ENCODE data around the gene ALDH1A2. TPM values are rescaled to one million over a fixed set of nuclear protein-coding genes. Genes with fewer than 3 reads are reported as not detected.

The ALDH1A2 gene
- total RNA-seq, 2 donors from 2014 or later = 24.4 TPM

DNA sequence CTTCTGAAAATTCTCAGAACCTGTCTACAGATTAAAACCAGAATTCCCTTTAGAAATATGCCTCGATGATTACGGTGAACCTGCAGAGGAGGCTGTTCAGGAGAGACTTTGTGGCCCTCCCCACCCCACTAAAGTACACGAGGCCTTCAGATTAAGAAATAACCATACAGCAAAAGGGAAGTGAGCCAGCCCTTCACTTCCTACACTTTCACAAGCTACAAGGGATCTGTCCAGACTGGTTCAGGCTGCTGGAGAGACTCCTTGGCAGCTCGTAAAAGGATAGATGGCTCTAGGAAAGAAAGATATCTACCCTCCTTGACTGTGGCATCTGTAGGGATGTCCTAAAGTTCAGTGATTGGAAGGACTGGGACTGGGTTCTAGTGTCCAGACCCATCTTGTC, 102.6 kb downstream of the ALDH1A2 start:
- intact Hi-C loops (cut with DNase I) = no loop called here
- no peak for DNase-seq
- peak; percentile 15 to 17 for ATAC-seq

DNA sequence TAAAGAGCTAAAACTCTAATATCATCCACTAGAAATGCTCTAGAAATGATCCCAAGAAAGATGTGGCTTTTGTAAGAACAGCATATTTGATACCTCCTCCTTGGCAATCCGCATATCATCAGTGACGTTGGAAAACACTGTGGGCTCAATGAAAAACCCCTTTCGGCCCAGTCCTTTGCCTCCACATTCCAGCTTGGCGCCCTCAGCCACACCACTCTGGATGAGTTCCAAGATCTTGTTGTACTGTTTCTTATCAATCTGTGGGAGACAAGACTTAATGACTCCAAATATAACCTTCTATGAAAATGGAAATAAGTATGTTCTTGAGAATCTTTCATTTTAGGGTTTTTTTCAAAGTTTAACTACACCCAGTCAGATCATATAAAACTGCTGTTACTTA, 103.6 kb downstream of the ALDH1A2 start:
- ATAC-seq = peak; percentile 28 to 65
- no peak for DNase-seq
- intact Hi-C loops (cut with DNase I) = no loop called here

GRCh38 chr15:57957113-57957512, 108.4 kb downstream of the ALDH1A2 start:
- intact Hi-C loops (cut with DNase I) = no loop called here
- DNase-seq = no peak

GRCh38 chr15:57953874-57954273, 111.6 kb downstream of the ALDH1A2 start:
- ATAC-seq (no peak), DNase-seq (no peak)
- intact Hi-C loops (cut with DNase I) = no loop called here

More at GRCh38 chr15:57957113-57957512, 108.4 kb downstream of the ALDH1A2 start:
- peak in 1 of 2 donors; percentile 18 for ATAC-seq

DNA sequence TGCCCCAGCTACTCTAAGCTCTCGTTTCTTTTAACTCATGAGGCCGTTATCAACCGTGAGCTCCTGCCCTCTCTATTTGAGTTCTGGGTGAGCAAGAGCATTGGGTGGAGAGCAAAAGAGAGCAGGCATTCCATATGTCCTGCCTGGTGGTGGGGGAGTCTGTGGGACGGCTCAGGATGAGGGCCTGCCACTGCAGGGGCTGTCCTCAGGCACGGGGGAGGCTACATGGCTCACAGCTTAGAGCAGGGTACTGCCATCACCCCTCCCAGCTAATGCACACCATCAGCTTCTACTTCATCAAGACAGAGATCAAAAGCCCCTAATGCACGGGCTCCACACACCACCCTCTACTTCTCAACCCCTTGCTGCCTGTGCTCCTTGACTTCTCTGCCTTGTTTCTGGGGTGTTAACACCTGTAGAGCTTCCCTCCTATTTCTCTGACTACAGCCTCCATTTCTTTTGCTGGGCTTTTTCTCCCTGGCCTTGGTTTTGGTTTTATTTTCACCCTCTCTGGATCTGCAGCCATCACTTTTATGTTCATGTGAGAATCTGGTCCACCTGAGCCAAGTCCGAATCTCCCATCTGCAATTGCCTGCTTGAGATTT, 114.1 kb downstream of the ALDH1A2 start:
- ATAC-seq = no peak

DNA sequence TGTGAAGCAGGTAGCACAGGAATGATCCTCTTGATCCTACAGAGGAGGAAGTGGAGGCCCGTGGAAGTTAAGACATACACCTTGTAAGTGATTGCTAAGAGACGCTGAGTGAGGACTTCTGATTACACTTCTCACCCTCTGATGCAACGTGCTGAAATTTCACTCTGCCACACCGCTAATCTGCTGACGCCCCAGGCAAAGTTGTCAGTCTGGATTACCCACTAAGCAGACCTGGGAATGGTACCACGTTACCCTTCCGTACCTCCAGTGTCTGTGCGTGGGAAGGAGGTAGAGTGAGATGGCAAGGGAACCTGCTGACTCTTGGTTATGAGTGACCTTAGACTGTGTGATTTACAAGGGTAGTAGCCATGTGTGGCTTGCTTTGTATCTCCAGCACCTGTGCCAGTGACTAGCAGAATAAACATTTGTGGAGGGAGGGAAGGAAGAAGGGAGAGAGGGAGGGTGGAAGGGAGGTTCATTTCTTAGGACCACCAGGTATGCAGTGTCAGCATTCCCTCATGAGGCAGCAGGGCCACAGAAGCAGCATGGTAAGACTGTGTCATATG, 115.0 kb downstream of the ALDH1A2 start:
- intact Hi-C loops (cut with DNase I) = no loop called here
- DNase-seq (no peak), ATAC-seq (no peak)

More for the DNA sequence above, 114.1 kb downstream of the ALDH1A2 start:
- intact Hi-C loops (cut with DNase I) = no loop called here
- no peak for DNase-seq

DNA sequence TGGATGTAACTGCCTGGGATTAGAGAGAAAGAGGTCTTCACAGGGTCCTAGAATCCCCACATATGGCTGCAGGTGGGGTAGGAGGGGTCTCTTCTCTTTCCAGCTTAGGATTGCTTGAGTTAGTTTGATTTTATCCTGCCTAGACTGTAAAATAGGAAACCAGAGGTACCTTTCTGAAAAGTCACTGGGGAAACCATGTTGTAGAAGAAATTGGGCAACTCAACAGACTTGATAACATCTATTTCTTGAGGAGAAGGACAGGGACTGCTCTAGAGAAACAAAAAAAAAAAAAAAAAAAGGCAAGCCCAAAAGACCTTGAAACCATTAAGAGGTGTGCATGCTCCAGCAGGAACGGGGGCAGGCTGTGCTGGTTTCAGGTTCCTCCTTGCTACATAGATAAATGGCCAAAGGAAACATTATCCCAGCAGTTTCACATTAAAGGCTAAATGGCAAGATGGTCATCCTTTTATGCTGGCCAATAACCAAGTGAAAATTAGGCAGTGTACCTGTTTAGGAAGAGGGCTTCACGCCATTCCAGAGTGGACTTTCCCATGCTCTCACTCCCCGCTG, 116.1 kb downstream of the ALDH1A2 start:
- ATAC-seq (no peak), DNase-seq (no peak)
- intact Hi-C loops (cut with DNase I) = no loop called here

DNA sequence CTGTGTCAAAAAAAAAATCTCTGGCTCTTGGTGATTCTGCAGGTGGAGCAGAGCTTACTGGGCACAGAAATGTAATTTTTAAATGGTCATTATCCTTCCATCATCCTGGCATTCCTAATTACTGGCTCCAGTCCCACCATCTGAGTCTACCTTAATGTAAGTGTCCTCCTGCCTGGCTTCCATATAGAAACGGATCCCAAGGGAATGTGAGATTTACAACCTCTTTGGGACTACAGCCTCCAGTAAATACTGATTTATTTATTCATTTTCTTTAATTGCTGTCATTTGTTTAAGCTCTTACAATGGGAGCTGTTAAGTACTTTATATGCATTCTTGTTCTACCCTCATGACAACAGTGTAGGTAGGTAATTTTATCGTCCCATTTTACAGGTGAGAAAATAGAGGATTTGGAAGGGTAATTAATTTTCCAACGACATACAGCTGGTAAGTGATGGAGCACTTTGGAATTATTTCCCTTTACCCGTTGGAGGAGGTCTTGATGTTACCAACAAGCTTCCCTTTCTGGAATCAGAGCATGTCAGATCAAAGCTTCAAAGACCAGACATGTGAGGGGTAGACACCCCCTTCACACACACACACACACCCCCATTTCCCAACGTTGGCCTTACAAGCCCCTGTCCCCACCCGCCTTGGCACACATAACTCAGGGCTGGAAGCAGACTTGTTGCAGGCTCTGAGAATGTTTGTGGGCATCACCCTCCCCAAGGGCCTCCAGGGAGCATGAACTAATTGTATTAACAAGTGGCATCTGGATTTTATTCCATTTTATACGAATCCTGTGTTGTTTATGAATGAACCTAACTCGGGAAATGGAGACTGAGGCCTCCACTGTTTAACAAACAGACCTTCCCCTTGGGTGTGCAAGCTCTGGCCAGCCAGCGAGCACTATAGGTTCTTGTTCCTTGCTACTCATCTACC, 116.9 kb downstream of the ALDH1A2 start:
- intact Hi-C loops (cut with DNase I) = no loop called here
- no peak for ATAC-seq
- DNase-seq = no peak

- intact Hi-C loops (cut with DNase I) = no loop called here
- DNase-seq (peak; percentile 62), ATAC-seq (peak; percentile 75 to 77)
These were observed 117.7 kb downstream of the ALDH1A2 start for GRCh38 chr15:57947781-57948180.

- ATAC-seq = peak in 1 of 2 donors; percentile 17
- intact Hi-C loops (cut with DNase I) = no loop called here
- no peak for DNase-seq
These were observed 118.2 kb downstream of the ALDH1A2 start for GRCh38 chr15:57947282-57947681.

GRCh38 chr15:57946491-57947048, 118.9 kb downstream of the ALDH1A2 start:
- intact Hi-C loops (cut with DNase I) = no loop called here
- ATAC-seq (no peak), DNase-seq (no peak)

DNA sequence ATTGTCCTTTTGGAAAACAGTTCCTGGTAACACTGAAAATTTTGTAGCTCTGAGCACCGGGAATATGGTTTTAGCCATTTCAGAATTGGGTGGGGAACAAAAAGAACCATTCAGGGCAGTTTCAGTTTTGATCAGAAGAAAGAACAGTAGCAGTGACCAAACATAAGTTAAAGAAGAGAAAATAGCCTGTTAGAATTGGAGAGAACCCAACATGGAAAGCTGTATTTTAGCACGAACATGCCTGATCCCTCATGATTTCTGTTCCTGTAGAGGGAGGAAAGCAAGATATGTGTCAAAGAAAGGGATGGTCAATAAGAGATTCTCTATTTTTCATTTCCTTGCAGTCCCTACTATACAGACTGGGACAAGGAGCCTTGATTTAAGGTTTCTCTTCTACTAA, 119.9 kb downstream of the ALDH1A2 start:
- intact Hi-C loops (cut with DNase I) = no loop called here
- ATAC-seq = no peak
- no peak for DNase-seq

GRCh38 chr15:57943754-57944420, 121.6 kb downstream of the ALDH1A2 start:
- intact Hi-C loops (cut with DNase I) = no loop called here
- ATAC-seq (no peak), DNase-seq (no peak)

DNA sequence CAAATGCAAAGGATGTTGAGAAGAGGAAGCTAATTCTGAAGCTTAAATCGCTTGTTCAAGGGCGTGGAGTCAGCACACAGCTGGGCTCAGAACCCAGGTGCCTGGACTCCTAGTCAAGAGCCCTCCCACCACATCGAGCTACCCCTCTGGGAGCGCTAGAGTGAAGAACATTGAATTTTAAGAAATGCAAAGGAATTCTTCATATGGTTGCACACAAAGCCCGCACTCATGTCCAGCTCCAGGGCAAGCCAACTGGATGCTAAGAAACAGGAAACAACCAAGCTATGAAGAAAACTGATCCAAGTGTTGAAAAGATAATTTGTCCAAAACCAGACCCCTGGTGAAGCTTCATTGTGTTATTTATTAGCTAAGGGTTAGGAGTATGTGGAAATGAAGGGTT, 122.3 kb downstream of the ALDH1A2 start:
- ATAC-seq = no peak
- intact Hi-C loops (cut with DNase I) = no loop called here

DNA sequence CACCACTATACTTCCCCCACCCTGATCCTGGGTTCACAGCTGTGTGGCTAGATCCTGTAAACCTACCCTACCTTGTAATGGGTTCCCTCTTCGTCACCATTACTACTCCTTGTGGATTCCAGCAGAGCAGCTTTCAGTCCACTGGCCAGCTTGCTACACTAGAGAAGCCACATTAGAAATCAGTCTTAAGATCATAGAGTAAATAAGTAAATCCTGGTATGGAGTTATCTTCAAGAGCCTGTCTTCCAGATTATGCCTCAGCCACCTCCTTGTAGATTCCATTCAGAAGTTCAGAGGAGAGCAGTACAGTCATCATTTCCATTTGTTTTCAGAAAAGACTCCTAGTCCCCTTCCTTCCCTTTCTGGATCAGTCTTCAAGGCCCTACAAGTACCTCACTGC, 123.7 kb downstream of the ALDH1A2 start:
- DNase-seq = no peak
- no peak for ATAC-seq
- intact Hi-C loops (cut with DNase I) = no loop called here

More for the DNA sequence above, 122.3 kb downstream of the ALDH1A2 start:
- DNase-seq = no peak

- intact Hi-C loops (cut with DNase I) = no loop called here
- no peak for ATAC-seq
These were observed 133.2 kb downstream of the ALDH1A2 start for GRCh38 chr15:57932348-57932747.

DNA sequence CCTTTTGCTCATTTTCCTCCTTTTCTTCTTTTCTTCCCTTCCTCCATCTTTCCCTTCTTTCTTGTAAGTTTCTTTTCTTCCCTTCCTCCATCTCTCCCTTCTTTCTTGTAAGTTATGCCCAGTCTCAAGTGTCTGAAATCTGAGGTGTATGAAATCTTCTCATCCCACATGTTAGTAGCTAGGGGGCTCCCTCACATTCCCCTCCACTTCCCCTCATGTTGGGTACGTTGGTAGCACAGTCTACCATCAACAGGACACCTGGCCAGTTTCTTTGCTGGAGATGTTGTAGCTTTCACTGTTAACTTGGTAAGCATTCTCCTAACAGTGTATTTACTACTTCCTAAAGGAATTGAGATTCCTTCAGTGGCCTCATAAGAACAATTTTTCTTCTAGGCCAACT, 133.9 kb downstream of the ALDH1A2 start:
- ATAC-seq (no peak), DNase-seq (no peak)
- intact Hi-C loops (cut with DNase I) = no loop called here

More at GRCh38 chr15:57932348-57932747, 133.2 kb downstream of the ALDH1A2 start:
- DNase-seq = no peak

- DNase-seq = no peak
These were observed 138.3 kb downstream of the ALDH1A2 start for GRCh38 chr15:57927091-57927631.

GRCh38 chr15:57925650-57926049, 139.9 kb downstream of the ALDH1A2 start:
- intact Hi-C loops (cut with DNase I) = no loop called here
- DNase-seq = no peak
- ATAC-seq = no peak

More at GRCh38 chr15:57927091-57927631, 138.3 kb downstream of the ALDH1A2 start:
- no peak for ATAC-seq
- intact Hi-C loops (cut with DNase I) = no loop called here
